ENCODE data around the gene UMAD1. TPM values are rescaled to one million over a fixed set of nuclear protein-coding genes. Genes with fewer than 3 reads are reported as not detected.

The UMAD1 gene
- total and polyA plus RNA-seq, 2 experiments from 2014 or later = 8.4 to 12.4 TPM

DNA sequence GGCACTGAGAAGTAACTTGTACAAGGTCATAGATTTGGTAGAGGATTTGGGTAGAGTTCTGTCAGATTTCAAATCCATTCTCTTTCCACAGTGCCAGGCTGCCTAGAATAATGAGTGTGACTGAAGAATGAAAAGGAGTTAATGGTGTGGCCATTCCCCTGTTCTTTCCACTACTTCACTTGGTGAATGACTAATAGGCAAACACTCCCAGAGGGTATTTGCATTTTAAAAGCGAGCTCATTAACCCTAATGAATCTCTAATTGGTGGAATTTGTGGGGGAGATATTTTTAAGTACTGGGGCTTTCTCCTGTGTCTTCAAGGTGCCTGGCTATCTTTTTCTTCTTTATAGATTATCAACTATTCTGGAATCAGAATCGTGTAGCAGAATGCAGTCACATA is 152.7 kb downstream of the UMAD1 start (continued):
- TF ChIP-seq, protein P1, sequence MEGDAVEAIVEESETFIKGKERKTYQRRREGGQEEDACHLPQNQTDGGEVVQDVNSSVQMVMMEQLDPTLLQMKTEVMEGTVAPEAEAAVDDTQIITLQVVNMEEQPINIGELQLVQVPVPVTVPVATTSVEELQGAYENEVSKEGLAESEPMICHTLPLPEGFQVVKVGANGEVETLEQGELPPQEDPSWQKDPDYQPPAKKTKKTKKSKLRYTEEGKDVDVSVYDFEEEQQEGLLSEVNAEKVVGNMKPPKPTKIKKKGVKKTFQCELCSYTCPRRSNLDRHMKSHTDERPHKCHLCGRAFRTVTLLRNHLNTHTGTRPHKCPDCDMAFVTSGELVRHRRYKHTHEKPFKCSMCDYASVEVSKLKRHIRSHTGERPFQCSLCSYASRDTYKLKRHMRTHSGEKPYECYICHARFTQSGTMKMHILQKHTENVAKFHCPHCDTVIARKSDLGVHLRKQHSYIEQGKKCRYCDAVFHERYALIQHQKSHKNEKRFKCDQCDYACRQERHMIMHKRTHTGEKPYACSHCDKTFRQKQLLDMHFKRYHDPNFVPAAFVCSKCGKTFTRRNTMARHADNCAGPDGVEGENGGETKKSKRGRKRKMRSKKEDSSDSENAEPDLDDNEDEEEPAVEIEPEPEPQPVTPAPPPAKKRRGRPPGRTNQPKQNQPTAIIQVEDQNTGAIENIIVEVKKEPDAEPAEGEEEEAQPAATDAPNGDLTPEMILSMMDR (conservative IDR thresholded peaks at IDR 0.05; ENCODE audit: low read depth in 2 of 2) = no peak
- TF ChIP-seq JUNB (IDR thresholded peaks at IDR 0.05; ENCODE audit: unreplicated experiment) (no peak), ZNF331 (CRISPR knock-in tag; IDR thresholded peaks at IDR 0.05; ENCODE audit: low read depth) (no peak), NANOG (IDR thresholded peaks at IDR 0.05; ENCODE audit: borderline replicate concordance) (peak; percentile 96)

DNA sequence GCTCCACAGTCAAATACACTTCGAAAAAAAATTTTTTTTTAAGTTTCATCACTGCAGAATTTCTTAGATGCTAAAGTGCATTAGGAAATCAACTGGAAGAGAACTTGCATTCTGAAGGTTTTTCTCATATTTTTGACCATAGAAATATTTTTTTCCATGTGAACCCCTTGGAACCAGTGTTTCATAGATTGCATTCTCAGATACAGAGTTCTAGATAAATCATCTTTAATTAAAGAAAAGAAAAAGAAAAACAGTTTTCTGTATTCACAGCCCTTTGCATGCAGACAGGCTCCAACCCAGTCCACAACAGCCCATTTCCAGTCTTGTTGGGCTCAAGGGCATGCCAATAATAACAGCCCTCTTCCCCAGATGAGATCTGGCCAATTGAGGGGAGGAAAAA is 153.4 kb downstream of the UMAD1 start:
- peaks cover 14% of the 10 kb centered on the region; the same call in 1 of the 3 replicates for H3K9me3 Mint-ChIP-seq
- H3K4me3 ChIP-seq = no peak overlapping the region
- no peak for DNase-seq (ENCODE audit: low spot score)
- peaks cover 26% of the 10 kb centered on the region for H3K36me3 Mint-ChIP-seq (ENCODE audit: low read depth)
- peaks cover 4% of the 10 kb centered on the region for H3K27me3 Mint-ChIP-seq (ENCODE audit: insufficient read depth, low read depth, poor library complexity)
- peak overlapping the region; percentile 53 for H3K27ac ChIP-seq (ENCODE audit: low read depth)
- H4K20me1 ChIP-seq (replicated peaks; ENCODE audit: insufficient read depth) = no peaks in the 10 kb centered on the region
- H3K79me2 ChIP-seq (replicated peaks; ENCODE audit: insufficient read depth) = no peaks in the 10 kb centered on the region
- peaks cover 43% of the 10 kb centered on the region for H3K4me1 ChIP-seq (ENCODE audit: insufficient read depth)
- no peak for ATAC-seq
- H3K4me2 ChIP-seq = peak overlapping the region; percentile 42
- no peaks in the 10 kb centered on the region for H3K36me3 ChIP-seq (ENCODE audit: insufficient read depth)
- H3K9me2 ChIP-seq (ENCODE audit: insufficient read depth) = peaks cover 13% of the 10 kb centered on the region; the same call in 1 of the 2 replicates
- H3F3A ChIP-seq (replicated peaks; ENCODE audit: low read depth) = no peaks in the 10 kb centered on the region; the same call in 1 of the 2 replicates
- H3K4me3 Mint-ChIP-seq = no peak overlapping the region
- peak overlapping the region; percentile 82; the same call in 1 of the 2 replicates for H3K27ac Mint-ChIP-seq
- peaks cover 50% of the 10 kb centered on the region for H3K4me1 Mint-ChIP-seq
- H2AFZ ChIP-seq = no peak overlapping the region
- no peaks in the 10 kb centered on the region for H3K27me3 ChIP-seq (ENCODE audit: insufficient read depth)
- no peak for TF ChIP-seq ZNF114 (CRISPR knock-in tag; IDR thresholded peaks at IDR 0.05)
- TF ChIP-seq EZH2 (IDR thresholded peaks at IDR 0.05; ENCODE audit: low read depth, unreplicated experiment) = no peak
- no peak for TF ChIP-seq NANOG (IDR thresholded peaks at IDR 0.05; ENCODE audit: borderline replicate concordance)
- no peak for TF ChIP-seq STAT1 (IDR thresholded peaks at IDR 0.05; ENCODE audit: unreplicated experiment)
- TF ChIP-seq, protein P2, sequence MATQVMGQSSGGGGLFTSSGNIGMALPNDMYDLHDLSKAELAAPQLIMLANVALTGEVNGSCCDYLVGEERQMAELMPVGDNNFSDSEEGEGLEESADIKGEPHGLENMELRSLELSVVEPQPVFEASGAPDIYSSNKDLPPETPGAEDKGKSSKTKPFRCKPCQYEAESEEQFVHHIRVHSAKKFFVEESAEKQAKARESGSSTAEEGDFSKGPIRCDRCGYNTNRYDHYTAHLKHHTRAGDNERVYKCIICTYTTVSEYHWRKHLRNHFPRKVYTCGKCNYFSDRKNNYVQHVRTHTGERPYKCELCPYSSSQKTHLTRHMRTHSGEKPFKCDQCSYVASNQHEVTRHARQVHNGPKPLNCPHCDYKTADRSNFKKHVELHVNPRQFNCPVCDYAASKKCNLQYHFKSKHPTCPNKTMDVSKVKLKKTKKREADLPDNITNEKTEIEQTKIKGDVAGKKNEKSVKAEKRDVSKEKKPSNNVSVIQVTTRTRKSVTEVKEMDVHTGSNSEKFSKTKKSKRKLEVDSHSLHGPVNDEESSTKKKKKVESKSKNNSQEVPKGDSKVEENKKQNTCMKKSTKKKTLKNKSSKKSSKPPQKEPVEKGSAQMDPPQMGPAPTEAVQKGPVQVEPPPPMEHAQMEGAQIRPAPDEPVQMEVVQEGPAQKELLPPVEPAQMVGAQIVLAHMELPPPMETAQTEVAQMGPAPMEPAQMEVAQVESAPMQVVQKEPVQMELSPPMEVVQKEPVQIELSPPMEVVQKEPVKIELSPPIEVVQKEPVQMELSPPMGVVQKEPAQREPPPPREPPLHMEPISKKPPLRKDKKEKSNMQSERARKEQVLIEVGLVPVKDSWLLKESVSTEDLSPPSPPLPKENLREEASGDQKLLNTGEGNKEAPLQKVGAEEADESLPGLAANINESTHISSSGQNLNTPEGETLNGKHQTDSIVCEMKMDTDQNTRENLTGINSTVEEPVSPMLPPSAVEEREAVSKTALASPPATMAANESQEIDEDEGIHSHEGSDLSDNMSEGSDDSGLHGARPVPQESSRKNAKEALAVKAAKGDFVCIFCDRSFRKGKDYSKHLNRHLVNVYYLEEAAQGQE (IDR thresholded peaks at IDR 0.05; ENCODE audit: unreplicated experiment) = no peak
- no peak for TF ChIP-seq POLR2AphosphoS5 (IDR thresholded peaks at IDR 0.05; ENCODE audit: low read depth)
- TF ChIP-seq CREB1 (CRISPR knock-in tag; IDR thresholded peaks at IDR 0.05; ENCODE audit: low read depth) = no peak
- TF ChIP-seq JUNB (IDR thresholded peaks at IDR 0.05; ENCODE audit: unreplicated experiment) = no peak
- TF ChIP-seq, protein P3, sequence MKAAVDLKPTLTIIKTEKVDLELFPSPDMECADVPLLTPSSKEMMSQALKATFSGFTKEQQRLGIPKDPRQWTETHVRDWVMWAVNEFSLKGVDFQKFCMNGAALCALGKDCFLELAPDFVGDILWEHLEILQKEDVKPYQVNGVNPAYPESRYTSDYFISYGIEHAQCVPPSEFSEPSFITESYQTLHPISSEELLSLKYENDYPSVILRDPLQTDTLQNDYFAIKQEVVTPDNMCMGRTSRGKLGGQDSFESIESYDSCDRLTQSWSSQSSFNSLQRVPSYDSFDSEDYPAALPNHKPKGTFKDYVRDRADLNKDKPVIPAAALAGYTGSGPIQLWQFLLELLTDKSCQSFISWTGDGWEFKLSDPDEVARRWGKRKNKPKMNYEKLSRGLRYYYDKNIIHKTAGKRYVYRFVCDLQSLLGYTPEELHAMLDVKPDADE (IDR thresholded peaks at IDR 0.05) = no peak
- TF ChIP-seq, protein P4, sequence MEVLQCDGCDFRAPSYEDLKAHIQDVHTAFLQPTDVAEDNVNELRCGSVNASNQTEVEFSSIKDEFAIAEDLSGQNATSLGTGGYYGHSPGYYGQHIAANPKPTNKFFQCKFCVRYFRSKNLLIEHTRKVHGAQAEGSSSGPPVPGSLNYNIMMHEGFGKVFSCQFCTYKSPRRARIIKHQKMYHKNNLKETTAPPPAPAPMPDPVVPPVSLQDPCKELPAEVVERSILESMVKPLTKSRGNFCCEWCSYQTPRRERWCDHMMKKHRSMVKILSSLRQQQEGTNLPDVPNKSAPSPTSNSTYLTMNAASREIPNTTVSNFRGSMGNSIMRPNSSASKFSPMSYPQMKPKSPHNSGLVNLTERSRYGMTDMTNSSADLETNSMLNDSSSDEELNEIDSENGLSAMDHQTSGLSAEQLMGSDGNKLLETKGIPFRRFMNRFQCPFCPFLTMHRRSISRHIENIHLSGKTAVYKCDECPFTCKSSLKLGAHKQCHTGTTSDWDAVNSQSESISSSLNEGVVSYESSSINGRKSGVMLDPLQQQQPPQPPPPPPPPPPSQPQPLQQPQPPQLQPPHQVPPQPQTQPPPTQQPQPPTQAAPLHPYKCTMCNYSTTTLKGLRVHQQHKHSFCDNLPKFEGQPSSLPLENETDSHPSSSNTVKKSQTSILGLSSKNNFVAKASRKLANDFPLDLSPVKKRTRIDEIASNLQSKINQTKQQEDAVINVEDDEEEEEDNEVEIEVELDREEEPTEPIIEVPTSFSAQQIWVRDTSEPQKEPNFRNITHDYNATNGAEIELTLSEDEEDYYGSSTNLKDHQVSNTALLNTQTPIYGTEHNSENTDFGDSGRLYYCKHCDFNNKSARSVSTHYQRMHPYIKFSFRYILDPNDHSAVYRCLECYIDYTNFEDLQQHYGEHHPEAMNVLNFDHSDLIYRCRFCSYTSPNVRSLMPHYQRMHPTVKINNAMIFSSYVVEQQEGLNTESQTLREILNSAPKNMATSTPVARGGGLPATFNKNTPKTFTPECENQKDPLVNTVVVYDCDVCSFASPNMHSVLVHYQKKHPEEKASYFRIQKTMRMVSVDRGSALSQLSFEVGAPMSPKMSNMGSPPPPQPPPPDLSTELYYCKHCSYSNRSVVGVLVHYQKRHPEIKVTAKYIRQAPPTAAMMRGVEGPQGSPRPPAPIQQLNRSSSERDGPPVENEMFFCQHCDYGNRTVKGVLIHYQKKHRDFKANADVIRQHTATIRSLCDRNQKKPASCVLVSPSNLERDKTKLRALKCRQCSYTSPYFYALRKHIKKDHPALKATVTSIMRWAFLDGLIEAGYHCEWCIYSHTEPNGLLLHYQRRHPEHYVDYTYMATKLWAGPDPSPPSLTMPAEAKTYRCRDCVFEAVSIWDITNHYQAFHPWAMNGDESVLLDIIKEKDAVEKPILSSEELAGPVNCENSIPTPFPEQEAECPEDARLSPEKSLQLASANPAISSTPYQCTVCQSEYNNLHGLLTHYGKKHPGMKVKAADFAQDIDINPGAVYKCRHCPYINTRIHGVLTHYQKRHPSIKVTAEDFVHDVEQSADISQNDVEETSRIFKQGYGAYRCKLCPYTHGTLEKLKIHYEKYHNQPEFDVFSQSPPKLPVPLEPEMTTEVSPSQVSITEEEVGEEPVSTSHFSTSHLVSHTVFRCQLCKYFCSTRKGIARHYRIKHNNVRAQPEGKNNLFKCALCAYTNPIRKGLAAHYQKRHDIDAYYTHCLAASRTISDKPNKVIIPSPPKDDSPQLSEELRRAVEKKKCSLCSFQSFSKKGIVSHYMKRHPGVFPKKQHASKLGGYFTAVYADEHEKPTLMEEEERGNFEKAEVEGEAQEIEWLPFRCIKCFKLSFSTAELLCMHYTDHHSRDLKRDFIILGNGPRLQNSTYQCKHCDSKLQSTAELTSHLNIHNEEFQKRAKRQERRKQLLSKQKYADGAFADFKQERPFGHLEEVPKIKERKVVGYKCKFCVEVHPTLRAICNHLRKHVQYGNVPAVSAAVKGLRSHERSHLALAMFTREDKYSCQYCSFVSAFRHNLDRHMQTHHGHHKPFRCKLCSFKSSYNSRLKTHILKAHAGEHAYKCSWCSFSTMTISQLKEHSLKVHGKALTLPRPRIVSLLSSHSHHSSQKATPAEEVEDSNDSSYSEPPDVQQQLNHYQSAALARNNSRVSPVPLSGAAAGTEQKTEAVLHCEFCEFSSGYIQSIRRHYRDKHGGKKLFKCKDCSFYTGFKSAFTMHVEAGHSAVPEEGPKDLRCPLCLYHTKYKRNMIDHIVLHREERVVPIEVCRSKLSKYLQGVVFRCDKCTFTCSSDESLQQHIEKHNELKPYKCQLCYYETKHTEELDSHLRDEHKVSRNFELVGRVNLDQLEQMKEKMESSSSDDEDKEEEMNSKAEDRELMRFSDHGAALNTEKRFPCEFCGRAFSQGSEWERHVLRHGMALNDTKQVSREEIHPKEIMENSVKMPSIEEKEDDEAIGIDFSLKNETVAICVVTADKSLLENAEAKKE (CRISPR knock-in tag; IDR thresholded peaks at IDR 0.05) = no peak
- no peak for TF ChIP-seq ZNF331 (CRISPR knock-in tag; IDR thresholded peaks at IDR 0.05; ENCODE audit: low read depth)
